ENCODE results near the gene OTULINL.

Gene OTULINL

GRCh38 chr5:14614490-14614889 is 32.9 kb downstream of the OTULINL start:
- H3K4me3 ChIP-seq (ENCODE audit: low read length): no peak overlapping the region
- no peaks in the 10 kb centered on the region for H3K36me3 ChIP-seq (ENCODE audit: control insufficient read depth, insufficient read depth, low read length)

DNA sequence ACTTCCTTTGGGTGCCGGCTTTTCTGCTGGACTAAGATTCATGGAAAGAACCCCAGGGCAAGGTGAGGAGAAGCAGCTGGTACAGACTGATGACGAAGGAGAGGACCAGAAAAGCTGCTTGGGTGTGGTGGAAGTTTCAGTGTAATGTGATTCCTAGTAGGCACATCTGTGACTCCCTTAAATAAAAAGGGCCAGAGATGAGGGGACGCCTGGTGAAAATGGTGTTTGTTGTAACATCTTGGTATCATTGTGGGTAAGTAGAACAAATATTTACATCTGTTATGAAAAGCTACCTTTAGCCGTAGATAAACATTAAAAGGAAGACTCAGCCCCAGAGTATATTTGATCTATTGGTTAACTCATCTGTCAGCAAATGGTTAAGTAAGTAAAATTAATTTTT is 33.8 kb downstream of the OTULINL start:
- no peaks in the 10 kb centered on the region for H3K9me3 ChIP-seq (ENCODE audit: control insufficient read depth, low read length)
- no peaks in the 10 kb centered on the region for H3K36me3 ChIP-seq (ENCODE audit: control insufficient read depth, insufficient read depth, low read length)
- no peaks in the 10 kb centered on the region for H3K27me3 ChIP-seq (ENCODE audit: control insufficient read depth, insufficient read depth, low read length)
- H3K4me3 ChIP-seq (ENCODE audit: low read length): no peak overlapping the region
- H3K4me1 ChIP-seq (ENCODE audit: control insufficient read depth, insufficient read depth, low read length): no peaks in the 10 kb centered on the region
- no peak overlapping the region for H3K9ac ChIP-seq (ENCODE audit: low read length)

More at GRCh38 chr5:14614490-14614889, 32.9 kb downstream of the OTULINL start:
- Histone ChIP-seq H3K27me3 (ENCODE audit: control insufficient read depth, insufficient read depth, low read length) (no peaks in the 10 kb centered on the region), H3K9ac (ENCODE audit: low read length) (no peak overlapping the region), H3K9me3 (ENCODE audit: control insufficient read depth, low read length) (no peaks in the 10 kb centered on the region), H3K4me1 (ENCODE audit: control insufficient read depth, insufficient read depth, low read length) (no peaks in the 10 kb centered on the region)

DNA sequence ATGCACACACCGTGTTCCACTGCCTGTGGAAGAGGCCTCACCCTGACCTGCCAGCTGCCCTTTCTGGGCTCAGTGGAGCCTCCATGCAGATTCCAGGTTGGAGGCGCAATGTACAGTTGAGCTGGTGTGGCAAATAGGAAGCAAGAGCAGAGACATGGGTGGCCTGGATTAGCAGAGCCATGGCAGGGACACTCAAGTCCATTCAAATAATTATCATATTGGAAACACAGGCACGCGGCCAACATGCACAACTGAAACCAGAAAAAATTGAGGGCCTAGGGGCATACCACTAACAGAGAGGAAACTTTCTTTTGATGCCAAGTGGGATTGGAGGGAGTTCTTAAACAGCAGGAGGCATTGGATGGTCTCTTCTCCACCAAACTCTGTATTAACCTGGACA is 35.8 kb downstream of the OTULINL start:
- Histone ChIP-seq H3K9me3 (ENCODE audit: control insufficient read depth, low read length) (no peaks in the 10 kb centered on the region), H3K4me3 (ENCODE audit: low read length) (no peak overlapping the region), H3K36me3 (ENCODE audit: control insufficient read depth, insufficient read depth, low read length) (no peaks in the 10 kb centered on the region), H3K9ac (ENCODE audit: low read length) (no peak overlapping the region), H3K27me3 (ENCODE audit: control insufficient read depth, insufficient read depth, low read length) (no peaks in the 10 kb centered on the region), H3K4me1 (ENCODE audit: control insufficient read depth, insufficient read depth, low read length) (no peaks in the 10 kb centered on the region)

DNA sequence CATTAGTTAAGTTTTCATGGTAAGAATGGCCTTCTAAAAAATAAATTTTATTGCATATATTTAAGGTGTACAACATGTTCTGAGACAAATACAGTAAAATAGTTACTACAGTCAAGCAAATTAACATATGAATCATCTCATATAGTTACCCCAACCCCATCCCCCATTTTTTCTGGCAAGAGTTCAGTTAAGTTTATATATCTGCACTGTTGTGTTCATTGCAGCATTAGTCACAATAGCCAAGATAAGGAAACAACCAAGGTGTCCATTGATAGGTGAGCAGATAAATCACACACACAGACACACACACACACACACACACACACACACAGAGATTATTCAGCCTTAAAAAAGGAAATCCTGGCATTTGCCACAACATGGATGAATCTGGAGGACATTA is 45.7 kb downstream of the OTULINL start:
- H3K4me3 ChIP-seq (ENCODE audit: low read length): no peak overlapping the region
- H3K4me1 ChIP-seq (ENCODE audit: control insufficient read depth, insufficient read depth, low read length): no peaks in the 10 kb centered on the region
- H3K27me3 ChIP-seq (ENCODE audit: control insufficient read depth, insufficient read depth, low read length): no peaks in the 10 kb centered on the region
- H3K9me3 ChIP-seq (ENCODE audit: control insufficient read depth, low read length): no peaks in the 10 kb centered on the region
- no peak overlapping the region for H3K9ac ChIP-seq (ENCODE audit: low read length)
- no peaks in the 10 kb centered on the region for H3K36me3 ChIP-seq (ENCODE audit: control insufficient read depth, insufficient read depth, low read length)

GRCh38 chr5:14628346-14628745 is 46.8 kb downstream of the OTULINL start:
- Histone ChIP-seq H3K4me3 (ENCODE audit: low read length) (no peak overlapping the region), H3K27me3 (ENCODE audit: control insufficient read depth, insufficient read depth, low read length) (no peaks in the 10 kb centered on the region), H3K9me3 (ENCODE audit: control insufficient read depth, low read length) (no peaks in the 10 kb centered on the region), H3K4me1 (ENCODE audit: control insufficient read depth, insufficient read depth, low read length) (no peaks in the 10 kb centered on the region), H3K9ac (ENCODE audit: low read length) (no peak overlapping the region), H3K36me3 (ENCODE audit: control insufficient read depth, insufficient read depth, low read length) (no peaks in the 10 kb centered on the region)

DNA sequence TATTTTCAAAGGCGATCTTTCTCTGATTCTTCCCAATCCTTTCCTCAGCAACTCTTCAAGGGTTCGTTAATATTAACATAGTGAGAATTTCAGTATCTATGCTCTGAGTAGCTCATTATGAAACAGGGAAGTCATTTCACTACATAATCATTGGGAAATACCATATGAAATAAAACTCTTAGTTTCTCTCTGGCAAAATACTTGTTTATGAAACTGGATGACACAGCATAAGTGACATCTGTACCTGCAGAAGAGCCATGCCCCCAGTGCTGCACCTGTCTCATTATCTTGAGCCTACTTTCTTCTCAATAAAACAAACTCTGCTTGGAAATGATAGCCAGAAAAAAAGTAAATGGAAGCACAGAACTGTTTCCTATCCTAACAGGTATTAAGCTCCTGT is 49.1 kb downstream of the OTULINL start:
- no peaks in the 10 kb centered on the region for H3K36me3 ChIP-seq (ENCODE audit: control insufficient read depth, insufficient read depth, low read length)
- no peaks in the 10 kb centered on the region for H3K4me1 ChIP-seq (ENCODE audit: control insufficient read depth, insufficient read depth, low read length)
- H3K9ac ChIP-seq (ENCODE audit: low read length): no peak overlapping the region
- H3K4me3 ChIP-seq (ENCODE audit: low read length): no peak overlapping the region
- no peaks in the 10 kb centered on the region for H3K27me3 ChIP-seq (ENCODE audit: control insufficient read depth, insufficient read depth, low read length)
- H3K9me3 ChIP-seq (ENCODE audit: control insufficient read depth, low read length): no peaks in the 10 kb centered on the region

GRCh38 chr5:14635656-14636055 is 54.1 kb downstream of the OTULINL start:
- Histone ChIP-seq H3K27me3 (ENCODE audit: control insufficient read depth, insufficient read depth, low read length) (no peaks in the 10 kb centered on the region), H3K36me3 (ENCODE audit: control insufficient read depth, insufficient read depth, low read length) (no peaks in the 10 kb centered on the region), H3K4me1 (ENCODE audit: control insufficient read depth, insufficient read depth, low read length) (no peaks in the 10 kb centered on the region), H3K4me3 (ENCODE audit: low read length) (no peak overlapping the region), H3K9me3 (ENCODE audit: control insufficient read depth, low read length) (no peaks in the 10 kb centered on the region), H3K9ac (ENCODE audit: low read length) (no peak overlapping the region)

- H3K4me3 ChIP-seq (ENCODE audit: low read length): no peak overlapping the region
- no peaks in the 10 kb centered on the region for H3K36me3 ChIP-seq (ENCODE audit: control insufficient read depth, insufficient read depth, low read length)
- H3K4me1 ChIP-seq (ENCODE audit: control insufficient read depth, insufficient read depth, low read length): no peaks in the 10 kb centered on the region
- no peaks in the 10 kb centered on the region for H3K9me3 ChIP-seq (ENCODE audit: control insufficient read depth, low read length)
- no peak overlapping the region for H3K9ac ChIP-seq (ENCODE audit: low read length)
- no peaks in the 10 kb centered on the region for H3K27me3 ChIP-seq (ENCODE audit: control insufficient read depth, insufficient read depth, low read length)
These were observed 59.2 kb downstream of the OTULINL start for GRCh38 chr5:14640765-14641164.

GRCh38 chr5:14644623-14645237 is 63.1 kb downstream of the OTULINL start:
- no peak overlapping the region for H3K4me3 ChIP-seq (ENCODE audit: low read length)
- no peaks in the 10 kb centered on the region for H3K4me1 ChIP-seq (ENCODE audit: control insufficient read depth, insufficient read depth, low read length)
- H3K36me3 ChIP-seq (ENCODE audit: control insufficient read depth, insufficient read depth, low read length): no peaks in the 10 kb centered on the region
- no peak overlapping the region for H3K9ac ChIP-seq (ENCODE audit: low read length)
- H3K9me3 ChIP-seq (ENCODE audit: control insufficient read depth, low read length): no peaks in the 10 kb centered on the region
- no peaks in the 10 kb centered on the region for H3K27me3 ChIP-seq (ENCODE audit: control insufficient read depth, insufficient read depth, low read length)

- H3K4me3 ChIP-seq (ENCODE audit: low read length): no peak overlapping the region
- H3K9me3 ChIP-seq (ENCODE audit: control insufficient read depth, low read length): no peaks in the 10 kb centered on the region
- no peaks in the 10 kb centered on the region for H3K27me3 ChIP-seq (ENCODE audit: control insufficient read depth, insufficient read depth, low read length)
- no peaks in the 10 kb centered on the region for H3K4me1 ChIP-seq (ENCODE audit: control insufficient read depth, insufficient read depth, low read length)
- no peaks in the 10 kb centered on the region for H3K36me3 ChIP-seq (ENCODE audit: control insufficient read depth, insufficient read depth, low read length)
- no peak overlapping the region for H3K9ac ChIP-seq (ENCODE audit: low read length)
These were observed 68.5 kb downstream of the OTULINL start for GRCh38 chr5:14650052-14650451.

DNA sequence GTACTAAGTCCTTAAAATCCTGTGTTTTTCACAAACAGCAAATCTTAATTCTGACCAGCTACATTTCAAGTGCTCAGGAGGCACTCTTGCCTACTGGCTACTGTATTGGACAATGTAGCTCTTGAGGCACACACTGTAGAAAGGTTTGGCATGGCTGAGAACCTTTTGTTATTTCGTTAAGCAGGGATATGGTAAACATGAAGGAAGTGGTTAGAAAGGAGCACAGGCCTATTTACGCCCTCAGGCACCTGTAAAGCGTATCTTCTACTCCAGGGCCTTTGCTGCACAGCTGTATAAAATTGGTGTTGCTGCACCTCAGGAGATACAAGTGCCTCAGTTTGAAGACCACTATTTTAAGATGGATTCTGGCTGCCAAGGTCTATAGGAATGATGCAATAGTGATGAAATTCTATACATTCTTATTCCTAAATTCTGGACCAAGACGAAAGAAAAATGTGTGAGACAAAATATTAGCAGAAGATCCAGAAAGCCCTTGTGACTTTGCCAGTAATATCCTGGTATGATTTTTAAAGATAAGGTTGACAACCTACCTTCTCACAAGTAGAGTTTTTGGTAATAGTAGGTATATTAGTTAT is 73.7 kb downstream of the OTULINL start:
- no peaks in the 10 kb centered on the region for H3K9me3 ChIP-seq (ENCODE audit: control insufficient read depth, low read length)
- H3K36me3 ChIP-seq (ENCODE audit: control insufficient read depth, insufficient read depth, low read length): no peaks in the 10 kb centered on the region
- H3K27me3 ChIP-seq (ENCODE audit: control insufficient read depth, insufficient read depth, low read length): no peaks in the 10 kb centered on the region
- no peak overlapping the region for H3K9ac ChIP-seq (ENCODE audit: low read length)
- no peaks in the 10 kb centered on the region for H3K4me1 ChIP-seq (ENCODE audit: control insufficient read depth, insufficient read depth, low read length)
- H3K4me3 ChIP-seq (ENCODE audit: low read length): no peak overlapping the region

DNA sequence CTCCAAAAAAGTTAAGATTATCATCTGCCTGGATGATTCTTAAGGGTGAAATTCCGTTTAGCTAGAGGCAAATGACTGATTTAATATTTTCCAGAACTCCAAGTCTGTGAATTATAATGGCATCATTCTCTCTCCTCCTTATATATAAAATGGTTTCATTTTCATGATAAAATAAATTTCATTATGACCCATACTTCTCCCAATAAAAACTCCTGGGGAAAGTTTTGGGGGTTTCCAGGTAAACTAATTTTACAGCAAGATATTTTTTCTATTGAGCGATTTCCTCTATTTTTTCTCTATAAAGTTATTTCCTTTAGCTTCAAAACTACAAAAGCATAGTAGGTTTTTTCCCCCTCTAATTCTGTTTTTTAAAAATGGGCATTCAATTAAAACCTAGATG is 75.3 kb downstream of the OTULINL start:
- Histone ChIP-seq H3K4me1 (ENCODE audit: control insufficient read depth, insufficient read depth, low read length) (no peaks in the 10 kb centered on the region), H3K4me3 (ENCODE audit: low read length) (no peak overlapping the region), H3K9ac (ENCODE audit: low read length) (no peak overlapping the region), H3K36me3 (ENCODE audit: control insufficient read depth, insufficient read depth, low read length) (no peaks in the 10 kb centered on the region), H3K27me3 (ENCODE audit: control insufficient read depth, insufficient read depth, low read length) (no peaks in the 10 kb centered on the region), H3K9me3 (ENCODE audit: control insufficient read depth, low read length) (no peaks in the 10 kb centered on the region)

All from mucosa of stomach (tissue), 1 donor.